ENCODE results near the gene CCDC60.

Gene CCDC60

GRCh38 chr12:119431151-119431550 lies 96.6 kb downstream of the CCDC60 start:
- Histone ChIP-seq H3K27ac (replicated peaks) (no peak overlapping the region), H3K27me3 (ENCODE audit: insufficient read depth, poor library complexity, severe bottlenecking) (no peaks in the 10 kb centered on the region), H3K4me3 (replicated peaks; ENCODE audit: insufficient read depth, low read length) (no peak overlapping the region)
- DNase-seq (ENCODE audit: low read depth in 1 of 2, low spot score in 1 of 2): no peak
- no peak for TF ChIP-seq POLR2AphosphoS5 (IDR thresholded peaks at IDR 0.05; ENCODE audit: low read depth)
- no peak for TF ChIP-seq SPI1 (IDR thresholded peaks at IDR 0.05; ENCODE audit: borderline replicate concordance, low read depth)
- TF ChIP-seq REST (IDR thresholded peaks at IDR 0.05; ENCODE audit: insufficient replicate concordance, low read depth): no peak
- no peak for TF ChIP-seq GABPA (IDR thresholded peaks at IDR 0.05; ENCODE audit: low read depth)
- no peak for TF ChIP-seq CTCF (IDR thresholded peaks at IDR 0.05; ENCODE audit: insufficient read depth, low read length)

GRCh38 chr12:119432949-119433348 lies 98.4 kb downstream of the CCDC60 start:
- Histone ChIP-seq H3K27ac (replicated peaks) (no peak overlapping the region), H3K4me3 (replicated peaks; ENCODE audit: insufficient read depth, low read length) (no peak overlapping the region)
- TF ChIP-seq POLR2AphosphoS5 (IDR thresholded peaks at IDR 0.05; ENCODE audit: low read depth): no peak
- no peak for TF ChIP-seq REST (IDR thresholded peaks at IDR 0.05; ENCODE audit: insufficient replicate concordance, low read depth)
- no peak for TF ChIP-seq SPI1 (IDR thresholded peaks at IDR 0.05; ENCODE audit: borderline replicate concordance, low read depth)
- no peak for TF ChIP-seq CTCF (IDR thresholded peaks at IDR 0.05; ENCODE audit: insufficient read depth, low read length)
- TF ChIP-seq GABPA (IDR thresholded peaks at IDR 0.05; ENCODE audit: low read depth): no peak

GRCh38 chr12:119440803-119441360 lies 106.4 kb downstream of the CCDC60 start:
- H3K27ac ChIP-seq (replicated peaks): no peak overlapping the region
- DNase-seq (ENCODE audit: low read depth in 1 of 2, low spot score in 1 of 2): no peak
- H3K27me3 ChIP-seq (ENCODE audit: insufficient read depth, poor library complexity, severe bottlenecking): peaks cover 2% of the 10 kb centered on the region
- no peak overlapping the region for H3K4me3 ChIP-seq (replicated peaks; ENCODE audit: insufficient read depth, low read length)
- TF ChIP-seq GABPA (IDR thresholded peaks at IDR 0.05; ENCODE audit: low read depth) (no peak), POLR2AphosphoS5 (IDR thresholded peaks at IDR 0.05; ENCODE audit: low read depth) (no peak), REST (IDR thresholded peaks at IDR 0.05; ENCODE audit: insufficient replicate concordance, low read depth) (no peak), SPI1 (IDR thresholded peaks at IDR 0.05; ENCODE audit: borderline replicate concordance, low read depth) (no peak), CTCF (IDR thresholded peaks at IDR 0.05; ENCODE audit: insufficient read depth, low read length) (no peak)

More at GRCh38 chr12:119432949-119433348, 98.4 kb downstream of the CCDC60 start:
- DNase-seq (ENCODE audit: low read depth in 1 of 2, low spot score in 1 of 2): no peak
- H3K27me3 ChIP-seq (ENCODE audit: insufficient read depth, poor library complexity, severe bottlenecking): no peaks in the 10 kb centered on the region
